ENCODE data around the gene SLC25A24.

GRCh38 chr1:108199201-108199691 is 897 bp downstream of the SLC25A24 start:
- TF ChIP-seq SP1 (IDR thresholded peaks at IDR 0.05) = no peak
- TF ChIP-seq ZNF384 (IDR thresholded peaks at IDR 0.05) = no peak
- no peak for TF ChIP-seq SUZ12 (IDR thresholded peaks at IDR 0.05)
